Keratinocyte (primary cell): Measurements from ENCODE around the gene CD226.

Experiments used
- CTCF ChIP-seq, 3 experiments: IDR thresholded peaks in 1 of 3; conservative IDR thresholded peaks in 1 of 3; optimal IDR thresholded peaks in 1 of 3; 2 replicates in 2 of 3; 3 replicates in 1 of 3; pipeline versions ENCODE3 to v1.5.1; 2011; ENCODE audit warnings: low read length in 3 of 3, mild to moderate bottlenecking in 3 of 3, moderate library complexity in 2 of 3, control low read depth in 1 of 3, inconsistent platforms in 1 of 3; ENCODE audit not compliant: insufficient read depth in 2 of 3; ENCODE audit errors: extremely low read depth in 1 of 3
- EZH2 ChIP-seq: IDR thresholded peaks from one replicate; pipeline ENCODE4 v1.6.1; 2012; ENCODE audit warnings: inconsistent platforms, mild to moderate bottlenecking, low read length, moderate library complexity

- TF ChIP-seq CTCF (optimal IDR thresholded peaks at IDR 0.05 in 1 of 3, IDR thresholded peaks at IDR 0.05 in 1 of 3, conservative IDR thresholded peaks at IDR 0.05 in 1 of 3; ENCODE audit: extremely low read depth in 1 of 3, insufficient read depth in 2 of 3, low read length in 3 of 3) = no peak
- no peak for TF ChIP-seq EZH2
Observed at GRCh38 chr18:69936191-69936558, 11.5 kb downstream of the CD226 start.
